ENCODE results near the gene TRAF3. TPM values are rescaled to one million over a fixed set of nuclear protein-coding genes. Genes with fewer than 3 reads are reported as not detected.

The TRAF3 gene
- total RNA-seq, 4 donors from 2014 or later, result 5.5 to 14.7 (median 6.9) TPM

GRCh38 chr14:102915292-102916110 is 138.3 kb downstream of the TRAF3 start:
- no peak for DNase-seq
- TF ChIP-seq CTCF (IDR thresholded peaks at IDR 0.05 in 4 of 5, conservative IDR thresholded peaks at IDR 0.05 in 1 of 5) (no peak), POLR2A (IDR thresholded peaks at IDR 0.05) (no peak)
- H3K4me1 ChIP-seq, result no peaks in the 10 kb centered on the region
- no peak for ATAC-seq
- intact Hi-C loops (cut with DNase I; ENCODE audit: low total_unique reads) (loop anchor here (10.0 kb wide), 1 partner anchor 391 kb away; no protein-coding TSS in a partner anchor), in situ Hi-C loops (cut with MboI; ENCODE audit: low sequenced_read_pairs in 4 of 4) (loop anchor here in 3 of 4 donors (10.0 to 25.0 kb wide), 3 partner anchors 141 to 228 kb away; partner anchors contain the start of gene TRAF3 (in 1 of the 3))
- no peaks in the 10 kb centered on the region for H3K36me3 ChIP-seq
- no peaks in the 10 kb centered on the region for H3K9me3 ChIP-seq
- peaks cover 0 to 2% (median 0%) of the 10 kb centered on the region in 3 donors for H3K27me3 ChIP-seq
- H3K4me3 ChIP-seq, result no peak overlapping the region
- H3K27ac ChIP-seq, result no peak overlapping the region

GRCh38 chr14:102916347-102917055 is 139.3 kb downstream of the TRAF3 start:
- no peaks in the 10 kb centered on the region for H3K4me1 ChIP-seq
- DNase-seq, result no peak
- in situ Hi-C loops (cut with MboI; ENCODE audit: low sequenced_read_pairs in 4 of 4) (loop anchor here in 3 of 4 donors (10.0 to 25.0 kb wide), 3 partner anchors 142 to 229 kb away; partner anchors contain the start of gene TRAF3 (in 1 of the 3)), intact Hi-C loops (cut with DNase I; ENCODE audit: low total_unique reads) (loop anchor here (10.0 kb wide), 1 partner anchor 392 kb away; no protein-coding TSS in a partner anchor)
- H3K27me3 ChIP-seq, result peaks cover 0 to 7% (median under 1%) of the 10 kb centered on the region in 3 donors
- no peak for ATAC-seq
- H3K4me3 ChIP-seq, result no peak overlapping the region
- H3K27ac ChIP-seq, result no peak overlapping the region
- H3K36me3 ChIP-seq, result no peaks in the 10 kb centered on the region
- TF ChIP-seq POLR2A (IDR thresholded peaks at IDR 0.05) (no peak), CTCF (IDR thresholded peaks at IDR 0.05 in 4 of 5, conservative IDR thresholded peaks at IDR 0.05 in 1 of 5) (no peak)
- no peaks in the 10 kb centered on the region for H3K9me3 ChIP-seq

DNA sequence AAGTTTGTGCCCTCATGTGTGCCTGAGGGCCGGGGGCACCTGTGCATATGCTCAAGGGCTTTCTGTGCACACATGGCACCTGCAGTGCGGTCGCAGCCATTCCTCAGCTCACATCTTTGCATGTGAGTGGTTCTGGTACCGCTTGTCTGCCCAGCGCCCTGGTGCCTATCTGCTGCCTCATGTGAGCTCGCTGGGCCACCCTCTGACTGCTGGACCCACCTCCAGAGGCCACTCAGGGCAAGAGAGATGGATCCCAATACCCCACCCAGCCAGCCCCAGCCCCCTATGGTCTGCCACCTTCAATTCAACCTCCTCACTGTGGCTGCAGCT is 139.8 kb downstream of the TRAF3 start:
- TF ChIP-seq CTCF (IDR thresholded peaks at IDR 0.05 in 4 of 5, conservative IDR thresholded peaks at IDR 0.05 in 1 of 5), result no peak
- Histone ChIP-seq H3K36me3 (no peaks in the 10 kb centered on the region), H3K4me3 (no peak overlapping the region), H3K9me3 (no peaks in the 10 kb centered on the region), H3K4me1 (no peaks in the 10 kb centered on the region), H3K27me3 (peaks cover 1 to 10% (median 6%) of the 10 kb centered on the region in 3 donors), H3K27ac (no peak overlapping the region)
- no peak for ATAC-seq
- in situ Hi-C loops (cut with MboI; ENCODE audit: low sequenced_read_pairs in 4 of 4), result loop anchor here in 3 of 4 donors (10.0 to 25.0 kb wide), 3 partner anchors 142 to 230 kb away; partner anchors contain the start of gene TRAF3 (in 1 of the 3)
- intact Hi-C loops (cut with DNase I; ENCODE audit: low total_unique reads), result loop anchor here (10.0 kb wide), 1 partner anchor 392 kb away; no protein-coding TSS in a partner anchor
- DNase-seq, result no peak

DNA sequence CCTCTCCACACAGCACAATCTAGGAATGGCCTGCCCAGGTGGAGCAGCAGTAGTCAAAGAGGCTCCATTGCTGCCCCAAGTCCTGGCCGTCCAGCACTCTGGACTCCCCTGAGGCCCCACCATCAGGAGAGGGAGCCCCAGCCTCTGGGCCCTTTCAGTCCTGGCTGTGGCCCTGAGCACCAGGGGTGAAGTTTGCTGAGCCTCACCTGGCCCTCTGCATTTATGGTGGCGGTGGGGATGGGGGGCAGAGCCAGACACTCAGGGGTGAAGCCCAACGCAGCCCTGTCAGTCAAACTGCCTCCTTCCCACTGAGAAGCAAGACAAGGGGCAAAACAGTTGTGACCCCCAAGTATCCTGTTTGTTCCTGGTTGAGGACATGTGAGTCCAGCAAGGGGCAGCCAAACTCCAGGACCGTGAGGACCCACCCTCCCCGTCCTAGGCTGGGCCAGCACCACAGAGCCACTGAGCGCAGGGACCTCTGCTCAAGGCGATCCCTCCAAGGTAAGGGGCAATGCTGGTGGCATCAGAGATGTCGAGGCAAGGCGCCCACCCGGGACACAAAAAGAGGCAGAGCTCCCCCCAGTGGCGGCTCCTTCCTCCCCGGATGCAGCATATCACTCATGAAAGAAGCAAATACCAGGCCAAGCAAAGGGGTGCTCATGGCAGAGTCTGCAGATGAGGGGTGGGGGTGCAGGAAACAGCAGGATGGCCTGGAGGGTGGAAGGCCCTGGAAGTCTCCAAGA is 140.4 kb downstream of the TRAF3 start:
- ATAC-seq (peak in 1 of 2 donors; percentile 24), DNase-seq (peak in 1 of 2 donors; percentile 30)
- Histone ChIP-seq H3K27ac (no peak overlapping the region), H3K4me1 (no peaks in the 10 kb centered on the region), H3K9me3 (no peaks in the 10 kb centered on the region), H3K27me3 (peaks cover 7 to 16% (median 12%) of the 10 kb centered on the region in 3 donors), H3K36me3 (no peaks in the 10 kb centered on the region), H3K4me3 (no peak overlapping the region)
- TF ChIP-seq CTCF (IDR thresholded peaks at IDR 0.05 in 4 of 5, conservative IDR thresholded peaks at IDR 0.05 in 1 of 5) (peak; percentile 51 to 67 (median 55)), POLR2A (IDR thresholded peaks at IDR 0.05) (no peak)
- intact Hi-C loops (cut with DNase I; ENCODE audit: low total_unique reads) (loop anchor here (1.0 to 10.0 kb wide), 3 partner anchors 143 to 393 kb away; no protein-coding TSS in a partner anchor), in situ Hi-C loops (cut with MboI; ENCODE audit: low sequenced_read_pairs in 4 of 4) (loop anchor here in 3 of 4 donors (10.0 to 25.0 kb wide), 3 partner anchors 143 to 230 kb away; partner anchors contain the start of gene TRAF3 (in 1 of the 3))
